HepG2 (cell line): Measurements from ENCODE around the gene TMEM139. TPM values are rescaled to one million over a fixed set of nuclear protein-coding genes. Genes with fewer than 3 reads are reported as not detected.

Experiments
- BORCS8-MEF2B ChIP-seq: sonication (generic); formaldehyde crosslinking; IDR thresholded peaks from 2 replicates; pipeline ENCODE4 v1.8.0; 2022; ENCODE audit warnings: mild to moderate bottlenecking, missing genetic modification reagents
- CREM ChIP-seq, 2 experiments: sonication (generic) in 1 of 2; formaldehyde crosslinking in 1 of 2; IDR thresholded peaks; 2 replicates each; pipeline versions ENCODE4 v1.4.0 to v1.6.1; 2016 to 2020; ENCODE audit warnings: antibody characterized with exemption in 1 of 2, mild to moderate bottlenecking in 1 of 2, missing genetic modification reagents in 1 of 2
- GATA4 ChIP-seq: sonication (generic); IDR thresholded peaks from 2 replicates; pipeline ENCODE4 v1.6.1; 2016; ENCODE audit warnings: antibody characterized with exemption, low read depth, borderline replicate concordance
- HNF4A ChIP-seq: sonication (generic); formaldehyde crosslinking; IDR thresholded peaks from 2 replicates; pipeline ENCODE4 v1.4.0; 2020; ENCODE audit warnings: missing genetic modification reagents
- HNF4G ChIP-seq, 2 experiments: sonication (generic) in 1 of 2; formaldehyde crosslinking in 1 of 2; IDR thresholded peaks; 2 replicates each; pipeline versions ENCODE4 v1.4.0 to v1.6.1; 2011 to 2020; ENCODE audit warnings: borderline replicate concordance in 2 of 2, low read depth in 2 of 2, mild to moderate bottlenecking in 2 of 2, low read length in 1 of 2, missing genetic modification reagents in 1 of 2, moderate library complexity in 1 of 2
- KLF15 ChIP-seq: sonication (generic); formaldehyde crosslinking; IDR thresholded peaks from 2 replicates; pipeline ENCODE4 v1.8.1; 2023; ENCODE audit warnings: borderline replicate concordance, mild to moderate bottlenecking, inconsistent platforms, missing genetic modification reagents, mixed read lengths
- MYC ChIP-seq: sonication (generic); formaldehyde crosslinking; IDR thresholded peaks from 2 replicates; pipeline ENCODE4 v1.9.0; 2021; ENCODE audit warnings: missing genetic modification reagents, borderline replicate concordance
- NFKBIZ ChIP-seq: IDR thresholded peaks from 2 replicates; pipeline ENCODE4 v1.6.1; 2018; ENCODE audit warnings: missing genetic modification reagents, missing compliant biosample characterization
- PITX1 ChIP-seq: sonication (generic); formaldehyde crosslinking; IDR thresholded peaks from 2 replicates; pipeline ENCODE4 v1.5.1; 2020; ENCODE audit warnings: mild to moderate bottlenecking, missing genetic modification reagents
- RAD21 ChIP-seq: fragments of 450-650 bp; formaldehyde crosslinking; IDR thresholded peaks from 2 replicates; pipeline ENCODE4 v1.5.0; 2020; ENCODE audit warnings: mild to moderate bottlenecking
- SIN3A ChIP-seq: IDR thresholded peaks from 2 replicates; pipeline ENCODE4 v1.6.1; 2011; ENCODE audit warnings: low read depth, mild to moderate bottlenecking, control low read depth, low read length, borderline replicate concordance
- SMARCE1 ChIP-seq: fragments of 450-650 bp; IDR thresholded peaks from 2 replicates; pipeline ENCODE4 v1.6.1; 2017; ENCODE audit warnings: borderline replicate concordance
- ZMYM2 ChIP-seq: sonication (generic); formaldehyde crosslinking; IDR thresholded peaks from 2 replicates; pipeline ENCODE4 v1.8.0; 2022; ENCODE audit warnings: mild to moderate bottlenecking, missing genetic modification reagents
- polyA plus RNA-seq, 8 experiments: library from polyadenylated mRNA; depleted of rRNA in 3 of 8; stranded (reverse) in 7 of 8; unstranded in 1 of 8; fragments of >200 nt; fragmentation: Illumina TruSeq in 4 of 8; extraction: Trizol in 4 of 8; gene quantifications; 2 replicates each; pipeline versions ENCODE4 v1.2.1 to v1.2.3, GENCODE V29; 2011 to 2016; ENCODE audit warnings: low read depth in 4 of 8, missing spikeins in 1 of 8, mixed read lengths in 1 of 8; ENCODE audit not compliant: insufficient read depth in 1 of 8
- total RNA-seq, 5 experiments: library from RNA; depleted of rRNA; stranded (reverse); fragments of >200 nt; fragmentation: Illumina TruSeq; extraction: Trizol; gene quantifications; 2 replicates each; pipeline ENCODE4 v1.2.3, GENCODE V29; 2016; ENCODE audit warnings: low read depth in 1 of 5
- TF ChIP-seq, protein P1 (sequence below): sonication (generic); formaldehyde crosslinking; IDR thresholded peaks from 2 replicates; pipeline ENCODE4 v1.5.0; 2020; ENCODE audit warnings: mild to moderate bottlenecking, missing genetic modification reagents, borderline replicate concordance
- TF ChIP-seq, protein P2 (sequence below): sonication (generic); formaldehyde crosslinking; IDR thresholded peaks from 2 replicates; pipeline ENCODE4 v1.5.1; 2020; ENCODE audit warnings: mild to moderate bottlenecking, moderate library complexity, missing genetic modification reagents
- TF ChIP-seq, protein P3 (sequence below): sonication (generic); formaldehyde crosslinking; IDR thresholded peaks from 2 replicates; pipeline ENCODE4 v1.4.0; 2020; ENCODE audit warnings: missing genetic modification reagents; ENCODE audit errors: not compliant biosample characterization
- TF ChIP-seq, protein P4 (sequence below): sonication (generic); formaldehyde crosslinking; IDR thresholded peaks from 2 replicates; pipeline ENCODE4 v1.4.0; 2020; ENCODE audit warnings: missing genetic modification reagents

TMEM139 gene
- total and polyA plus RNA-seq, 2 of the 13 experiments (the other 11 are each of a cell fraction or from before 2014, with no cell fraction given) = 7.9 to 14.0 TPM

DNA sequence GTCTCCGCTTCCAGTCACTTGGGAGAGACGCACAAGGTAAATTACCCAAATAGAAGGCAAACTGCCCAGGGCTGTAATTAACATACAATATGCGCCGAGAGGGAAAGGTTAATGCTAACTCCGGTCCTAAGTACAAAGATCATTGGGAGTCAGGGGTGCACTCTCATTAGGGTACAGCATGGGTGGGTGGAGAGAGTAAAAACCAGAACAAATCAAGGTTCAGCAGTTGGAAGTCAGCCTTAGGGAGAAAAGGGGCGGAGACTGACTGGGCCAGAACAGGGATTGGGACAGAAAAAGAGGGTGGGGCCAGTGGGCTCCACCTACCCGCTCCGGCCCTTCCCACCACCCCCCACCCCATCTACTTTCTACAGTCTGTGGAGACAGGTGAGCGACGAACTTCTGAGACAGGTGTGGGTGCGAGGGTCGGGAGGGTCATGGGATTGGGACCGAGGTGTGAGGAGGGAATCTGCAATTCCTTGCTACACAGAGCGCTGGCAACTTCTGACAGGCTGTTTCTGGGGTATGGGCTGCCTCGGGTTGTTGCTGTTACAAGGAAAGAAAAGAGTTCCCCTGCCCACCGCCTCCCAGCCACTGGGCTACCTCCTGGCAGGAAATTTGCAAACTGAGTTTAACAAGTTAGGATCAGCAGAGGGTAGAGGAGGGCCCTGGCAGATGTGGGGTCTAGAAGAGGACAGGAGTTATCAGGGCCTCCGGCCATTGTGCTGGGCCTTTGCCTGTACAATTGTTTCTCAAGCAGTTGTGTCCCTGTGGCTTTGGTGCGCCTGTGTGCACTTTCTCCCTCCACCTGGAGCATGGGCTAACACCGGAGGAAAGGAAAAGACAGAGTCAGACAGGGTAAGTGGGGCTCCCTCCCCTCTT, at the start of gene TMEM139 (continued):
- TF ChIP-seq HNF4A (CRISPR knock-in tag) (peak; percentile 89), BORCS8-MEF2B (CRISPR knock-in tag) (0 out of 2 replicates have a peak, but pooled peaks have one; percentile 2), KLF15 (CRISPR knock-in tag) (no peak), HNF4G (IDR thresholded peaks at IDR 0.05; ENCODE audit: borderline replicate concordance, low read depth, low read length) (peak; percentile 84), HNF4G (CRISPR knock-in tag; IDR thresholded peaks at IDR 0.05; ENCODE audit: borderline replicate concordance, low read depth) (0 out of 2 replicates have a peak, but pooled peaks have one; percentile 23), MYC (0 out of 2 replicates have a peak, but pooled peaks have one; percentile 34), SIN3A (peak; percentile 47; the same call in 1 of the 2 replicates), CREM (IDR thresholded peaks at IDR 0.05) (0 out of 2 replicates have a peak, but pooled peaks have one; percentile 24), CREM (CRISPR knock-in tag; IDR thresholded peaks at IDR 0.05) (no peak), SMARCE1 (no peak), GATA4 (0 out of 2 replicates have a peak, but pooled peaks have one; percentile 15), RAD21 (CRISPR knock-in tag) (no peak), NFKBIZ (CRISPR knock-in tag) (no peak), PITX1 (CRISPR knock-in tag) (peak; percentile 78), ZMYM2 (0 out of 2 replicates have a peak, but pooled peaks have one; percentile 33)
- TF ChIP-seq, protein P1, sequence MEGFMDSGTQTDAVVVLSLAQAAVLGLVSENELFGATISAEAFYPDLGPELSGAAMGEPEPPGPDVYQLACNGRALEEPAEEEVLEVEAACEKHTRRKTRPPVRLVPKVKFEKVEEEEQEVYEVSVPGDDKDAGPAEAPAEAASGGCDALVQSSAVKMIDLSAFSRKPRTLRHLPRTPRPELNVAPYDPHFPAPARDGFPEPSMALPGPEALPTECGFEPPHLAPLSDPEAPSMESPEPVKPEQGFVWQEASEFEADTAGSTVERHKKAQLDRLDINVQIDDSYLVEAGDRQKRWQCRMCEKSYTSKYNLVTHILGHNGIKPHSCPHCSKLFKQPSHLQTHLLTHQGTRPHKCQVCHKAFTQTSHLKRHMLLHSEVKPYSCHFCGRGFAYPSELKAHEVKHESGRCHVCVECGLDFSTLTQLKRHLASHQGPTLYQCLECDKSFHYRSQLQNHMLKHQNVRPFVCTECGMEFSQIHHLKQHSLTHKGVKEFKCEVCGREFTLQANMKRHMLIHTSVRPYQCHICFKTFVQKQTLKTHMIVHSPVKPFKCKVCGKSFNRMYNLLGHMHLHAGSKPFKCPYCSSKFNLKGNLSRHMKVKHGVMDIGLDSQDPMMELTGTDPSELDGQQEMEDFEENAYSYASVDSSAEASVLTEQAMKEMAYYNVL (CRISPR knock-in tag) = no peak
- TF ChIP-seq, protein P2, sequence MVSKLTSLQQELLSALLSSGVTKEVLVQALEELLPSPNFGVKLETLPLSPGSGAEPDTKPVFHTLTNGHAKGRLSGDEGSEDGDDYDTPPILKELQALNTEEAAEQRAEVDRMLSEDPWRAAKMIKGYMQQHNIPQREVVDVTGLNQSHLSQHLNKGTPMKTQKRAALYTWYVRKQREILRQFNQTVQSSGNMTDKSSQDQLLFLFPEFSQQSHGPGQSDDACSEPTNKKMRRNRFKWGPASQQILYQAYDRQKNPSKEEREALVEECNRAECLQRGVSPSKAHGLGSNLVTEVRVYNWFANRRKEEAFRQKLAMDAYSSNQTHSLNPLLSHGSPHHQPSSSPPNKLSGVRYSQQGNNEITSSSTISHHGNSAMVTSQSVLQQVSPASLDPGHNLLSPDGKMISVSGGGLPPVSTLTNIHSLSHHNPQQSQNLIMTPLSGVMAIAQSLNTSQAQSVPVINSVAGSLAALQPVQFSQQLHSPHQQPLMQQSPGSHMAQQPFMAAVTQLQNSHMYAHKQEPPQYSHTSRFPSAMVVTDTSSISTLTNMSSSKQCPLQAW (CRISPR knock-in tag) = peak; percentile 45; the same call in 1 of the 2 replicates
- TF ChIP-seq, protein P3, sequence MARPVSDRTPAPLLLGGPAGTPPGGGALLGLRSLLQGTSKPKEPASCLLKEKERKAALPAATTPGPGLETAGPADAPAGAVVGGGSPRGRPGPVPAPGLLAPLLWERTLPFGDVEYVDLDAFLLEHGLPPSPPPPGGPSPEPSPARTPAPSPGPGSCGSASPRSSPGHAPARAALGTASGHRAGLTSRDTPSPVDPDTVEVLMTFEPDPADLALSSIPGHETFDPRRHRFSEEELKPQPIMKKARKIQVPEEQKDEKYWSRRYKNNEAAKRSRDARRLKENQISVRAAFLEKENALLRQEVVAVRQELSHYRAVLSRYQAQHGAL (CRISPR knock-in tag) = no peak
- TF ChIP-seq, protein P4, sequence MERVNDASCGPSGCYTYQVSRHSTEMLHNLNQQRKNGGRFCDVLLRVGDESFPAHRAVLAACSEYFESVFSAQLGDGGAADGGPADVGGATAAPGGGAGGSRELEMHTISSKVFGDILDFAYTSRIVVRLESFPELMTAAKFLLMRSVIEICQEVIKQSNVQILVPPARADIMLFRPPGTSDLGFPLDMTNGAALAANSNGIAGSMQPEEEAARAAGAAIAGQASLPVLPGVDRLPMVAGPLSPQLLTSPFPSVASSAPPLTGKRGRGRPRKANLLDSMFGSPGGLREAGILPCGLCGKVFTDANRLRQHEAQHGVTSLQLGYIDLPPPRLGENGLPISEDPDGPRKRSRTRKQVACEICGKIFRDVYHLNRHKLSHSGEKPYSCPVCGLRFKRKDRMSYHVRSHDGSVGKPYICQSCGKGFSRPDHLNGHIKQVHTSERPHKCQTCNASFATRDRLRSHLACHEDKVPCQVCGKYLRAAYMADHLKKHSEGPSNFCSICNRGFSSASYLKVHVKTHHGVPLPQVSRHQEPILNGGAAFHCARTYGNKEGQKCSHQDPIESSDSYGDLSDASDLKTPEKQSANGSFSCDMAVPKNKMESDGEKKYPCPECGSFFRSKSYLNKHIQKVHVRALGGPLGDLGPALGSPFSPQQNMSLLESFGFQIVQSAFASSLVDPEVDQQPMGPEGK (CRISPR knock-in tag) = peak; percentile 33; the same call in 1 of the 2 replicates
